GM13977 (cell line): ENCODE data around the gene CDH20.

Source experiments
- DNase-seq: peaks from one replicate; pipeline ENCODE4 v3.0.0; 2012; ENCODE audit warnings: low spot score
- CTCF ChIP-seq: IDR thresholded peaks from 2 replicates; pipeline ENCODE4 v1.5.1; 2012; ENCODE audit warnings: mild to moderate bottlenecking, control low read depth; ENCODE audit not compliant: insufficient read depth; ENCODE audit errors: extremely low read depth, missing control alignments
- in situ Hi-C: fragments of 300-500 bp; cut with MboI; formaldehyde crosslinking; loops from one replicate; pipeline ENCODE4 v1.12.0; 2022; ENCODE audit warnings: low sequenced_read_pairs, low pct_unique_long_range_greater_than_20kb, mixed read lengths, inconsistent platforms; ENCODE audit not compliant: unreplicated experiment

Gene CDH20

GRCh38 chr18:61578846-61579245 lies 245.6 kb downstream of the CDH20 start:
- in situ Hi-C loops: loop anchor here (25.0 kb wide), 1 partner anchor 558 kb away; no protein-coding TSS in a partner anchor
- TF ChIP-seq CTCF: no peak
- no peak for DNase-seq

- no peak for TF ChIP-seq CTCF
- in situ Hi-C loops: loop anchor here (25.0 kb wide), 1 partner anchor 558 kb away; no protein-coding TSS in a partner anchor
- DNase-seq: no peak
These were observed 246.4 kb downstream of the CDH20 start for GRCh38 chr18:61579581-61579980.

GRCh38 chr18:61580046-61580445 lies 246.8 kb downstream of the CDH20 start:
- no peak for TF ChIP-seq CTCF
- DNase-seq: no peak
- in situ Hi-C loops: loop anchor here (25.0 kb wide), 1 partner anchor 557 kb away; no protein-coding TSS in a partner anchor

GRCh38 chr18:61581578-61582201 lies 248.5 kb downstream of the CDH20 start:
- TF ChIP-seq CTCF: peak; percentile 90
- in situ Hi-C loops: loop anchor here (25.0 kb wide), 1 partner anchor 556 kb away; no protein-coding TSS in a partner anchor
- peak; percentile 71 for DNase-seq

GRCh38 chr18:61582202-61582710 lies 249.0 kb downstream of the CDH20 start:
- no peak for DNase-seq
- in situ Hi-C loops: loop anchor here (25.0 kb wide), 1 partner anchor 555 kb away; no protein-coding TSS in a partner anchor
- no peak for TF ChIP-seq CTCF

GRCh38 chr18:61583548-61583947 lies 250.3 kb downstream of the CDH20 start:
- in situ Hi-C loops: loop anchor here (25.0 kb wide), 1 partner anchor 554 kb away; no protein-coding TSS in a partner anchor
- no peak for TF ChIP-seq CTCF
- DNase-seq: no peak
